T1000 (cell line): ENCODE results near the gene MIOS.
"Not testable (repeated sequence)": the region's sequence is repeated elsewhere in the genome, so short reads cannot be mapped to it uniquely, and the experiment has no call there.

Experiments used
- DNase-seq: peaks from one replicate; lab custom pipeline; 2025; ENCODE audit warnings: mixed read lengths; lab: John Stamatoyannopoulos, UW

Gene MIOS

DNA sequence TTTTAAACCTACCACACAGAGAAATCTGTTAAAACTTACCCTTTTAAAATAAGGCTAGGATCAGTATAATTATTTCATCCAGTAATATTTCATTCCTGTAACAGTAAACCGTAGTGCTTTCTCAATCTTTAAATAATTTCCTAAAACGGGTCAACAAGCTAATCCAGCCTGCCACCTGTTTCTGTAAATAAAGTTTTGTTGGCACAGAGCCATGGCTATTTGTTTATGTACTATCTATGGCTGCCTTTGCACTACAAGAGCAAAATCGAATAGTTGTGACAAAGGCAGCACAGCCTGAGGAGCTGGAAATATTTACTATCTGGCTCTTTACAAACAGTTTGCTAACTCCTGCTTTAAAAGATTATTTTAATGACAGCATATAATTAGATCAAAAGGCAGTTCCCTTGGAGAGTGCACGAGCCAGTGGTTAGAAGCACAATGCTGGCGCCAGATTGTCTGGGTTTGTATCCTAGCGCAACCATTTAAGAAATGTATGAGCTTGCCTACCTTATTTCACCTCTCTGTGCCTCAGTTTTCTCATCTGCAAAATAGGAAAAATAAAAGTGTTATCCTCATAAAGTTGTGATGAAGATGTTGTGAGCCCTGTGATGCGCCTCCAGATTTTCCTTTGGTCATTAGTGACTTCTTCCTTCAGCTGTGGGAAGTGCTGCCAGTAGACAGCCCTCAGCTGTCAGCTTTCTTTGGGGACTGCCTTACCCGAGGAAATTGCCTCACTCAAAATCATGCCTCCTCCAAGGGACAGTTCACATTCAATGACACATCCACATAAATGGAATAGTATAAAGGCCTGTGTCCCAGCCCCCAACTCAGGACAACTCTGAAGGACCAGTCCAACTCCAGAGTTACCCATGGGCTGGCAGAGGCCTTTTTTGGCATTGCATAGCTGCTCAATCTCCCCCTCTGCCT, 11.8 kb upstream of the MIOS start:
- DNase-seq, result no peak

DNA sequence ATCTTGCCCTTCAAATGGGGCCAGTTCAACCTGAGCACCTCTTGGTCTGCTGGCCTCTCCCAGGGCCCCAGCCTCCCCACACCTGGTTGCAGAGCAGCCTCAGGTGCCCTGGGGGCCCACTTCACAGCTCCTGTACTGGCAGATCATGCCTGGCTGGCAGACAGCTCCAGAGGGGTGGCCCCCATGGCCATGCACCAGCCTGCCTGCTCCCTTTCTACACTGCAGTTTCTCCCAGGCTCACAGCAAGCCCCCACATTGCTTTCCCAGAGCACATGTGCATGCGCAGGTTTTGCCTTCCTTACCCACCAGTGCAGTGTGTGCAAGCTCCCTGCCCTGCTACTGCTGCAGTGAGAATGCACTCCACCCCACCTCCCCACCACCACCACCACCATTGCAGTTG, 9.8 kb upstream of the MIOS start:
- no peak for DNase-seq

DNA sequence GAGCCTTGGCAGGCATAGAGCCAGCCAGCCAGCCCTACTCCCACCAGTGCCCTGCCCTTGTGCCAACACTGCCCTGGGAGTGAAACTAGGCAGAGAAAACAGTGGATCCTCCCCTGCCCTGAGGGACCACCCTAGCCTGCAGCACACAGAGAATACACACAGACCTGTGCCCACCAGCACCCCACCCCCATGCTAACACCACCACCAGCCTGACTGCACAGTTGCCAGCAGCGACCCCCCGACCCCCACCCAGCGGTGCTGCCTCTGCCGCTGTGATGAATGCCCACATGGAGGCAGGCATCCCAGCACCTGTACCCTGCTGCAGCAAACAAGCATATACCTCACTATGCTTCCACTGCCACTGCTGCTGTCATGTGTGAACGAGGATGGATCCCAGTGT, 9.4 kb upstream of the MIOS start:
- no peak for DNase-seq

DNA sequence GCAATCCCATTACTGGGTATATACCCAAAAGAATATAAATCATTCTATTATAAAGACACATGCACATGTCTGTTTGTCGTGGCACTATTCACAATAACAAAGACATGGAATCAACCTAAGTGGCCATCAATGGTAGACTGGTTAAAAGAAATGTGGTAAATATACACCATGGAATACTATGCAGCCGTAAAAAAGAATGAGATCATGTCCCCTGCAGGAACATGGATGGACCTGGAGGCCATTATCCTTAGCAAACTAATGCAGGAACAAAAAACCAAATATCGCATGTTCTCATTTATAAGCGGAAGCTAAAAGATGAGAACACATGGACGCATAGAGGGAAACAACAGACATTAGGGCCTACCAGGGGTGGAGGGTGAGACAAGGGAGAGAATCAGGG, 5.1 kb upstream of the MIOS start:
- not testable (repeated sequence) for DNase-seq

DNA sequence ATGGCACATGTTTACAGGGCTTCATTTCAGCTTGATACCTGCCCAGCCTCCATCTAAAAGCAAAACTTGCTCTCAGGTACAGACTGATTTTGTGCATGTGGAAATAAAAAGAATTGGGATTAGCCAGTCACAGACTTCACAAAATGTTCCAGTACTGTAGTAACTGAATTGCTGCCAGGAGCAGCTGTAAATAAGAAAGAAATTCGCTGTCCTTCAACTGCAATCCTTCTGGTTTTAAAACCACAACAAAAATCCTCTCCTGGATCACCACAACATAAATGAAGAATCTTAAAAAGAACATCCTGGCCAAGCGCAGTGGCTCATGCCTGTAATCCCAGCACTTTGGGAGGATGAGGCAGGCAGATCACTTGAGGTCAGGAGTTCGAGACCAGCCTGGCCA, 3.9 kb upstream of the MIOS start:
- DNase-seq, result no peak

DNA sequence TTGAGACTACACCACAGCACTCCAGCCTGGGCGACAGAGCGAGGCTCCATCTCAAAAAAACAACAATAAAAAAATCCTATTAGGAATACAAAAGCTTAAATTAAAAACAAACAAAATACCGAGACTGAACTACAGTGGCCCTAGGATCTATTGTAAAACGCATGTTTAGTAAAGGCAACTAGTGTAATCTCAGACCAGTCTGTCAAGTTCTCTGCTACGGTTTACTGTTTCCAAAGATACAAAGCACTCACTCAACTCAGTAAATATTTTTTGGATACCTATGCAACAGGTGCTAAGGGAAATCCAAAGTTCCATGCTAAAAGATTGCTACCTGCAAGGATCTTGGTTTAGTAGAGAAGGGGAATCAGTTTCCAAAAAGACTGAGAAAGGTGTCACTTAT, 3.4 kb upstream of the MIOS start:
- no peak for DNase-seq

DNA sequence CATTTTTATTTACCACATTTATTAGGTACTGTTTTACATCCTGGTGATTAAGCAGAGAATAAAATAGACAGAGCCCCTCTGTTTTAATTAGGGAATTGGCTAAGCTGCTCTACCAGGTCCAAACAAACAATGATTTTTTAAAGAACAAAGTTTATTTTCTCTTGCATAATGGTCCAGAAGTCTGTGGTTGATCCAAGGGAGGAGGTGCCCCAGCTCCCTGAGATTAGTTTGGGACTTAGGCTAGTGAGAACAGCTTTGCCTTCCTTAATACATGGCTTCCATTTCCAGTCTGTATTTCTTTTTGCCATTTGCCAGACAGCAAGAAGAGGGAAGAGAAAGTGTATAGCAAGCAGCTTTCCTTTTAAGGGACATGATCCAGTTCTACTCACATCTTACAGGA, 2.9 kb upstream of the MIOS start:
- no peak for DNase-seq

DNA sequence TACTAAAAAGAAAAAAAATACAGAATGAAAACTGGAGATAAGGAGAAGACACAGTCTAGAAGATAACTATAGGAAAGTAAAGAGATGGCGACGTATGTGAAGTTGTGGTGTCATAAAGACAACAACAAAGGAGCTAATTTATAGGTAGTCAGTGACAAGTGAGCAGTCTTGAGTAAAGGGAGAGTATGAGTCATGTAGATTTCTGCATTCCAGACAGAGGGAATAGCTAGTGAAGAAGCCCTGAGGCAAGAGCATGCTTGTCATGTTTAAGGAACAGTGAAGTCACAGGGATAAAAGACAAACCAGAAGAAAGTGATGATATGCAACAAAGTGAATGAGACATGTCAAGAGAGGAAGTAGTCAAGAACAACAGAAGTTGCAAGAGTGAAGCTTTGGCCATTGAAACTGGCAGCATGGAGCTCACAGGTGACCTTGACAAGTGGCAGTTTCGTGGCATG, 2.3 kb upstream of the MIOS start:
- peak; percentile 3 for DNase-seq

DNA sequence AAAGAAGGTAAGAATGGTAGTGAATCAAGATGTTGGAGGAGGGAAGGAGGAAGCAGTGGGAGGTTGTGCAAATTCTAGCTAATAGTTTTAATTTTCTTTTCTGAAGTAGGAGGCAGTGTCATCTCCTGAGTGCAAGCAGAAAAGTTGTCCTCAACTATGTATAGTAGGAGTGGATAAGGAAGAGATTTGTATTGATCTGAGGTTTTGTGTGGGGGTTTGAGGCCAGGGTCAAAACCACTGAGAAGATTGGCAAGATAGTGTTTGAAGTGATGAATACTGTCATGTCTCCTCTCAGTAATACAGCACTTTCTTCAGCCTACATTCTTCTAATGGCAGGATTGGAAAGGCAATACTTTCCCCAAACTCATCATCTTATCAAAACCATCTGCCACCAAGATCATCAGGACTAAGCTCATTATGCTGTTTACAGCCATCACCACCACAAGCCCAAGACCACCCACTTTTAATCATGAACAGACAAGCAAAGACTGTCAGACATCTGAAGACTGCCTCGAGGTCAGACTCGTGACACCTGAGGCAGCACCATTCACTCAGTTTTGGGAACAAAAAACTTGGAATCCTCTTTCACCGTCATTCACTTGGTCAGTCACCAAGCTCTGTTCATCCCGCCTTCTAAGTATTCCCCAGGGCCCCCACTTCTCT, 1.5 kb upstream of the MIOS start:
- no peak for DNase-seq

DNA sequence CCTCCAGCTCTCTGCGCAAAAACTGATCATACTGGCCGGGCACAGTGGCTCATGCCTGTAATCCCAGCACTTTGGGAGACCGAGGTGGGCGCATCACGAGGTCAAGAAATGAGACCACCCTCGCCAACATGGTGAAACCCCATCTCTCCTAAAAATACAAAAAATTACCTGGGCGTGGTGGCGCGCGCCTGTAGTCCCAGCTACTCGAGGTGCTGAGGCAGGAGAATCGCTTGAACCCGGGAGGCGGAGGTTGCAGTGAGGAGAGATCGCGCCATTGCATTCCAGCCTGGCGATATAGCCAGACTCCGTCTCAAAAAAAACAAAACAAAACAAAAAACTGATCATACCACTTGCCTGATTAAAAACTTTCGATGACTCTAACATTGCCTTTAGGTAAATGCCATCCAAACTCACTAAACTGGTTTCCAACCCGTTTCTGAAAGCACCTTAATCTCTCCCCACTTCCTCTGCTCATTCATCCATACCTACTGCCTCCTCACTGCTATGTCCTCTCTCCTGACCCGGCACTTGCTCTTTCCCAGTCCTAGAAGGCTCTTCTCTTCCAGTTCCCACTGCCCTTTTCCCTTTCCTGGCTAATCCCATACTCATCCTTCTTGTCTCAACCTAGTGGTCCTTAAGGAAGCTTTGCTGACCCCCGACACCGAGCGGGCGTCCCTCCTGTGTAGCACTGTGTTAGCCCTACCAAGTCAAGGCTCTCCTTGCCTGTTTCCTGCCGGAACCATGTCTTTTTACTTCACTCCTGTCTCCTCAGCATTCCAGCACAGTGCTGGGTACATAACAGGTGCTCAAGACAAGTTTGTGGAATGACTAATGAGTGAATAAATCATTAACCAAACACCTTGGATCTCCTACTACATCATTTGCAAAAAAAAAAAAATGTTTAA, 686 bp upstream of the MIOS start:
- DNase-seq, result no peak

DNA sequence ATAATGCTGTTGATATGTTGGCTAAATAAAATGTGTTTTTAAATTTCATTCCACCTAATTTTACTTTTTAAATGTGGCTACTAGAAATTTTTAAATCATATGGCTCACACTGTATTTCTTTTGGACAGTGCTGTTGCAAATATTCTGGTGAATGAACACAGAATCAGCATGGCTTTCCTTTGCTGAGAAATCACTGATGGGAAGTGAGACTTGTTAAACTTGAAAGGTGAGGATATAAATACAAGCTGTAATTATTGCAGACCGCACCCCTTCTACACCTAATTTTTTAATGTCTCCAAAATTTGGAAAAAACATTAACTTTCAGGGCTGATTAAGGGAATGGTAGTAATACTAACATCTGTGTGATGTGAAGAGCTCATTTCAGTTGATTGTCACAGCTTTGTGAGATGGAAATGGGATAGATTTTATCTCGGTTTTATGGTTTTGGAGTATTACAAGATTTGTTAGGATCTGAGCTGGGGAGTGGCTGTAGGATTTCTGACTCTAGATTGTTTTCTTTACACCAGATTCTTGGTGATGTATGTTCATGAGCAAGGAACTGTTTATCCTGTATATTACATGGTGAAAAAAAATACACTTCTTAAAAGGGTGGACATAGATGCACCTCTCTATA, 1.3 kb downstream of the MIOS start:
- no peak for DNase-seq

DNA sequence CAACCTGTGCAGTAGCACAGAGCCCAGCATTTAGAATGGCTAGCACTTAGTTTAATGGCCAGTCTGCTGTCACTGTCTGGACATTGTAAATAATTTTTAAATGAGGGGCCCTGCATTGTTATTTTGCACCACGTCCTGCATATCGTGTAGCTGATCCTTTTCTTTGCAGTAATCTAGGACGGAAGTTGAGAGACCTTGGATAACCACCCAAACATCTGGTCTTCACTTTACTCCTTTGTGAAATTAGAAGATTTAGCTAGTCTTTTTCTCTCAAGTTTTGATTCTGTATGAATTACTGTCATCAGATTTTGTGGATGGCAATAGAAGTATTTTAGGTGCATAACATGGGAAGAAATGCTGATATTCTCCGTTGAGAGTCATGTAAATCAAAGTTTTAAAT, 1.9 kb downstream of the MIOS start:
- no peak for DNase-seq

DNA sequence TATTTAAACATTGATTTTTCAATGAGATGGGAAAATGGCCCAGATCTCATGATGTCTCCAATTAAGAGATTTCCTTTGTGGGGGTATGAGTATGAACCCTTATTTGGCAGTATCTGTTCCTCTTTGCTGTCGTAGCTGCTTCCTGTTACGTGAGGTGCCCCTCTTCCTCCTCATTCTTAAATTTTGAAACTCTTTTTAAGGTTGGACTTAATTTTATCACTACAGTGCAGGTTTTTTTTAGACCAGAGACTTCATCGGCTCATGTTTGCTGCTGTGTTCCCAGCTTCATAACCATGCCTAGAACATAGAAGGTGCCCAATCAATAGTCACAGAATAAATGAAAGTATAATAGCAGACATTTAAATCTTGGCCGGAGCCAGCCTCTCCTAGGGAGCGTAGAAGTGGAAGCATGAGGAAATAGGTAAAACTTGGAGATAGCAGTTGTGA, 2.4 kb downstream of the MIOS start:
- no peak for DNase-seq

DNA sequence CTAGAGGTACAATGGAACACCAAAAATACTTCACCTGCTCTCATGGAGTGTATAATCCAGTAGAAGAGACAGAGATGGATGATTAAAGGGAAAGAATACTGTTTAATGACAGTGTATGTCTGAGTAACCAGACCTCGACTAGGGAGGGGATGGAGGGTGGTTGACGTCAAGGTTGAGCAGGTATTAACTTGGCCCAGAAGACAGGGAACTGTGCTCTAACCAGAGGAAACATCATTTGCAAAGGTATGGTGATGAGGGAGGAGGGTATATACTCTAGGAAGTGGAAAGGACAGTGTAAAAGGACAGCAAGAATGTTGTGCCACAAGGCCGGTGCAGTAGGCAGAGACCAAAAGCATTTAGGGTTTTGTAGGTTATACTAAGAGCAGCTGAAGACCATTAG, 2.9 kb downstream of the MIOS start:
- DNase-seq, result no peak

DNA sequence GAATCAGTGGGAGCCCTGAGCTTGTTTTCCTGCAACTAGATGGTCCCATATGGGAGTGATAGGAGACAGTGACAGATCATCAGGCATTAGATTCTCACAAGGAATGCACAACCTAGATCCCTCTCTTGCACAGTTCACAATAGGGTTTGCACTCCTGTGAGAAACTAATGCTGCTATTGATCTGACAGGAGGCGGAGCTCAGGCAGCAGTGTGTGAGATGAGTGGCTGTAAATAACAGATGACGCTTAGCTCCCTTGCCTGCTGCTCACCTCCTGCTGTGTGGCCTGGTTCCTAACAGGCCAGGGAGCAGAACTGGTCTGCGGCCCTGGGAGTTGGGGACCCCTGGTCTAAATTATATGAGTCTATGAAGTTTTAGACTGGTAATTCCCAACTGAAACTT, 3.9 kb downstream of the MIOS start:
- no peak for DNase-seq

DNA sequence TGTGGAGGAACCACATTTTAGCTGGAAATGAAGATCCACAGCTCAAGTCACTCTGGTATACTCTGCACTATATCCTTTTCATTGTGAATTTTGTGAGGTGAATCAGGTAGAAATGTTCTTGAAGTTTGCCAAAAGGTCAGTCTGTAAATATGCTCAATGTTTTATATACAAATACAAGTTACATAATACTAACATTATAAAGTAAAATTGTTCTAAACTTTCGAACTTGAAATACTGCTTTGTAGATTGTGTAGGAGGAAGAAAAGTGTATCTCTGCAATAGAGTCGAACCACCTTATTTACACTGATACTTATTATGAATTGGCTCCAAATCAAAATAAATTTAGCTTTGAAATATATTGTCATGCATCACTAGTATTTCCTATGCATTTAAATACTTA, 7.0 kb downstream of the MIOS start:
- no peak for DNase-seq

DNA sequence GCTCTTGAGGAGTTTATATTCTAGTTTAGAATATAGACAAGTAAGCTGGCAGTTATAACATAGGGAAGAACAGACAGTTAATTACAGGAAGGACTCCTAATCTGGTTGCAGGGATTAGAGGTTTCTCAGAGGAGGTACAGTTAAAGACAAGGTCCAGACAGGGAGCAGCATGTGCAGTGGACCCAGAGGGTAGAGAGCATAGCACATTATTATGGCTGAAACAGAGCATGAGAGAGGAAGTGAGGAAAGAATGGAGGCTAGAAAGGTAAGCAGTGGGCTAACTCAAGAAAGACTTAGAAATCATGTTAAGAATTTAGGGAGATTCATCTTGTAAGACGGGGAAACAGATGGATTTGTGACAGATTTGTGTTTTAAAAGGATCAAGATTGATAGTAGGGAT, 9.7 kb downstream of the MIOS start:
- DNase-seq, result no peak

DNA sequence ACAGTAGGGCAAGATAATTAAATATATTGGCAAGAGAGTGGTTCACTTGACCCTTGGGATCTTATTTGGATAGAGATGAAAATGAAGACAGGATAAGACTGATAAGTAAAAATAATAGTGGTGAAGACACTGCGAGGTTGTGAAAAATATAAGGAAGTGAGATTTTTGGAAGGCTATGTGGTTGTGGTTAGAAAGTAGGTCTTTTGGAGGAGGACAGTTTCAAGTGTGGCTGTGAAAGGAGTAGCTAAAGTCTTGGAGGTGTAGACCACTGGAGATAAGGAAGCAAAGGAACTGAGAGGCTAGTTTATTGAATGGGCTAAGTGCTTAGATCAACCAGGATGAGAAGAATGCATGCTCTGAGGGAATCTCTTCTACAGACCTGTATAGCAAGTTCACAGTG, 11.2 kb downstream of the MIOS start:
- no peak for DNase-seq

DNA sequence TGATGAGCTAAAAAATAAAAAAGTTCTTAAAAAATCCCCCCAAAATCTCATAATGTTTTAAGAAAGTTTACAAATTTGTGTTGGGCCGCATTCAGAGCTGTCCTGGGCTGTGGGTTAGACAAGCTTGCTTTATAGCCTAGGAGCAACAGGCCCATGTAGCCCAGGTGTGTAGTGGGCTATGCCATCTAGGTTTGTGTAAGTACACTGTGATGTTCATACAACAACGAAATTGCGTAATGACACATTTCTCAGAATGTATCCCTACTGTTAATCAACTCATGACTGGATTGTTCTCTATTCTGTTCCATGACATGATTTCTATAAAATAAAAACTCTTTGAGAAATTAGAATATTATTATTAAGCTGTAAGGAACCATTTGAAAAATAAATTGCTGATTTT, 13.0 kb downstream of the MIOS start:
- no peak for DNase-seq

DNA sequence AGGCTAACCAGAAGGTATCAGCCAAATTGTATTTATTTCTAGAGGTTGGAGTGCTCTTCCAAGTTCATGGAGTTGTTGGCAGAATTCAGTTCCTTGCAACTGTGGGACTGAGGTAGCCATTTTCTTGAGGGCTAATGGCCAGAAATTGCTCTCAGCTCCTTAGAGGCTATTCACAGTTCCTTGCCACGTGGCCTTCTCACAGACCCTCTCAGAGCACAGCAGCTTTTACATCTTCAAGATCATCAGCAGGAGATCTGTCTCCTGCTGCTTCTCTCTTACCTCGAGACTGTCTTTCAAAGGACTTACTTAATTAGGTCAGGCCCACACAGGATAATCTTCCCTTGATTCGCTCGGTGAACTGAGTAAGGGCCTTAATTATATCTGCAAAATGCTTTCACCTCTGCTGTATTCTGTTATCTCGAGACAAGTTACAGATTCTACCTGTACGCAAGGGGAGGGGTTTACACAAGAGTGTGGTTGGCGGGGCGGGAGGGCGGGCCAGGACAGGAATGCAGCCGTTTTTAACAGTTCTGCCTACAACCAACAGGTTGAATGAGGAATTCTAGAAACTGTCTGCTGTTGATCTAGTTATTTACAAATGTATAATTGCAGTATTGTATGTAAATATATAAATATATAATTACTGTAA, 15.0 kb downstream of the MIOS start:
- no peak for DNase-seq

DNA sequence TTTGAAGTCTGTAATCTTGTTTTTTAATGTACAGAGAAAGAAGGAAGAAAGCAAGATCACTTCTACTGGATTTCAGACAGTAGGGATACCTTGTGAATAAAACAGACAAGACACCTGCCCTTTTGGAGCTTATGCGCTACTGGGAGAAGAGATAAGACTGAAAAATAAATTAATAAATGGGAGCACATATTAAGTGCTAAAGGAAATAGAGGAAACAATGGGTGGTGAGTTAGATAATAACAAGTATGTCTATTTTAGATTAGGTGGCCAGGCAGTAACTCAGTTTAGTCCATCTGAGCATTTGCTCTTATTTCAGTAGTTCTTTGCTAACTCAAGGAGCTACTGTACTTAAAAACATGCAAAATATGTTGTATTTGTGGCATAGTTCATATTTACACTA, 15.9 kb downstream of the MIOS start:
- no peak for DNase-seq
